Activated gamma-delta T cell (primary cell): Measurements from ENCODE around the gene MPDZ.

Source experiments
- DNase-seq: peaks from one replicate; lab custom pipeline; 2025; lab: John Stamatoyannopoulos, UW

MPDZ gene

GRCh38 chr9:13083366-13083765 is 196.1 kb downstream of the MPDZ start:
- no peak for DNase-seq

GRCh38 chr9:13082796-13083195 is 196.7 kb downstream of the MPDZ start:
- no peak for DNase-seq

GRCh38 chr9:13078164-13078563 is 201.3 kb downstream of the MPDZ start:
- DNase-seq: no peak

- no peak for DNase-seq
These were observed 202.9 kb downstream of the MPDZ start for GRCh38 chr9:13076616-13077015.

GRCh38 chr9:13071921-13072320 is 207.6 kb downstream of the MPDZ start:
- no peak for DNase-seq

- no peak for DNase-seq
These were observed 208.6 kb downstream of the MPDZ start for GRCh38 chr9:13070612-13071595.

GRCh38 chr9:13069498-13069897 is 210.0 kb downstream of the MPDZ start:
- no peak for DNase-seq

- DNase-seq: no peak
These were observed 214.8 kb downstream of the MPDZ start for GRCh38 chr9:13064676-13065075.

- no peak for DNase-seq
These were observed 215.5 kb downstream of the MPDZ start for GRCh38 chr9:13063880-13064459.

- DNase-seq: no peak
These were observed 218.1 kb downstream of the MPDZ start for GRCh38 chr9:13061390-13061789.
